Ramos (cell line): ENCODE results near the gene TOB2.

Experiments
- in situ Hi-C: fragments of 300-500 bp; cut with MboI; formaldehyde crosslinking; loops from one replicate; pipeline ENCODE4 v1.14.3; 2022; ENCODE audit warnings: low sequenced_read_pairs; ENCODE audit not compliant: unreplicated experiment

The TOB2 gene

DNA sequence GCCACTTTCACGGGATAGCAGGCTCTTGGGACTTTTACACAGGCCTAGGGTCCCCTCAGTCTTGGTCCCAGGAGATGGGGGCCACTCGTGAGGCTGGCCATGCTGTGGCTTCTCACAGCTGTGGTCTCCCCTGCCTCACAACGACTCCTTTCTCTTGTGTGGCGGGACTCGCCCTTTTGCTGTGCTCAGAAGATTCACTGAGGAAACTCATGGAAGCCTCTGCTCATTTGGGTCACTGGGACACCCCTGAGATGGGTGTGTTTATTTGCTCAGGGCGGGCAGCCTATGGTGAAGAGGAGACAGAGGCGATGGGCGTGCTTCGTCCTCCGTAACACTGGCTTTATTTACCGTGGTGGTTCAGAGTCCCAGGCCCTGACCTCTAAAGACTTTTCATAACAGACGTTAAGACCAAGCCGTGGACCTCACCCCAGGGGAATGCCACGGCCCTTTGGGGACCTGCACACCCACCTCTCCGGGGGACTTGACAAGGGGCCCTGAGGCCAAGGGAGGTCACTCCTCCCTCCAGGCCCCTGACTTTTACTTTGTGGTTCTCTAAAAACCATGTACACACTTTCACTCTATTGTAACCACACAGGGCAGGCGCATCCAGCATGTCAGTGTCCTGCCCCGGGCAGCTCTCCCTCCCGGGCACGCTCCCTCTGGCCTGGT, 49.3 kb downstream of the TOB2 start:
- in situ Hi-C loops: no loop called here

DNA sequence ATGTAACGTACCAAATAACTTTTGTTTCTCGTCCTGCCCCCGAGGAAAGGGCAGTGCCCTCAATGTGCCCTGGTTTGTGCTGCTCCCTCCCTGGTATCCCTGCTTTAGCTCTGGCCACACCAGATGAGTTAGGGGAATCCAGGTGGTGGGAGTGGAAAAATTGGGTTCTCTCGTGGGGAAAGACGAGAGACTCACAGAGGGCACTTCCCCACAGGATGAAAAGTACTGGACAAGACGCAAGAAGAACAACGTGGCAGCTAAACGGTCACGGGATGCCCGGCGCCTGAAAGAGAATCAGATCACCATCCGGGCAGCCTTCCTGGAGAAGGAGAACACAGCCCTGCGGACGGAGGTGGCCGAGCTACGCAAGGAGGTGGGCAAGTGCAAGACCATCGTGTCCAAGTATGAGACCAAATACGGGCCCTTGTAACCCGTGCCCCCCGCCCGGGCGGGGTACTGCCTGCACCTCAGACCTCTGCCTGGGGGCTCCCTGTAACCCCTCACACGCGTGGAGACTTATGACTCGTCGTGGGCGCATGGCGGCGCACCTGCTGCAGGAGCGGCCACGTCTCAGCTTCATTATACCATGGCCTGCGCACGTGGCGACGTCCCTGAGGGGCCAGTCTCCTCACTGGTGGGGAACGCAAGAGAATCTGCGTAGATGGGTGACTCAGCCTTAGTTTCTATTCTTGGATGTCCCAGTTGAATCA, 50.9 kb downstream of the TOB2 start:
- in situ Hi-C loops: no loop called here

DNA sequence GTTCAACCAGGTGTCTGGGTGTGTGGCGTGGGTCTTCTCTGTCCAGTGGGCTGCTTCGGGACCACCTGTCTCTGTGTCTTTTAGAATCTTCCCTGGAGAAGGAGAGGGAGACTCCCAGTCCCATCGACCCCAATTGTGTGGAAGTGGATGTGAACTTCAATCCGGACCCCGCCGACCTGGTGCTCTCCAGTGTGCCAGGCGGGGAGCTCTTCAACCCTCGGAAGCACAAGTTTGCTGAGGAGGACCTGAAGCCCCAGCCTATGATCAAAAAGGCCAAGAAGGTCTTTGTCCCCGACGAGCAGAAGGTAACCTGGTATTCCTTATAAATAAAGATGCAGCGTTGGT, 52.6 kb downstream of the TOB2 start:
- in situ Hi-C loops: no loop called here

DNA sequence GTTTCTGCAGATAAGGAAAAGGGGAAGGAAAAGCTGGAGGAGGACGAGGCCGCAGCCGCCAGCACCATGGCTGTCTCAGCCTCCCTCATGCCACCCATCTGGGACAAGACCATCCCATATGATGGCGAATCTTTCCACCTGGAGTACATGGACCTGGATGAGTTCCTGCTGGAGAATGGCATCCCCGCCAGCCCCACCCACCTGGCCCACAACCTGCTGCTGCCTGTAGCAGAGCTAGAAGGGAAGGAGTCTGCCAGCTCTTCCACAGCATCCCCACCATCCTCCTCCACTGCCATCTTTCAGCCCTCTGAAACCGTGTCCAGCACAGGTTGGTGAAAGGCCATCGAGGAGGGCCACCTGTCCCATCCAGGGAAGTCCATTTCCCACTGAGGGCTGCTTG, 59.3 kb downstream of the TOB2 start:
- in situ Hi-C loops: no loop called here

DNA sequence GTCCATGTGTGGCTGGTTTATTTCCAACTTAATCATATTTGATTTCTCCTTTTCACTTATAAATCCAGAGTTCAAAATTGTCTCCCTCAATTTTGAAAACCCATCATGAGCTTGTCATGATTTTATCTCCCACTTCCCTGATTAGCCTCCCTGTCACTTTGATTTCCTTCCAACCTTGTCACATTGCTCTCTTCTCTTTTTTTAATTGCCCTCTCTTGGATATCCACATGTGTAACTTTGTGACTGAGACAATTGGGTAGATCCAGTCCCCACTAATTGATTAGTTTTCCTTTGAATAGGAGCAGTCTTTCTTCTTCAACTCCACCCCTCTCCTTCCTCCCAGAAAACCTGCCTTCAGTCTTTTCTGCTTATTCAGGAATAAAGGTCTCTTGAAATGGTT, 62.5 kb downstream of the TOB2 start:
- in situ Hi-C loops: no loop called here
